H1 (cell line): ENCODE results near the gene HAVCR1. TPM values are rescaled to one million over a fixed set of nuclear protein-coding genes. Genes with fewer than 3 reads are reported as not detected.

ENCODE experiments used
- BACH1 ChIP-seq: IDR thresholded peaks from 2 replicates; pipeline ENCODE4 v1.6.1; 2012; ENCODE audit warnings: low read length, improper control_type of control experiment
- CEBPB ChIP-seq: IDR thresholded peaks from 2 replicates; pipeline ENCODE4 v1.6.1; 2012; ENCODE audit warnings: low read depth, low read length
- EGR1 ChIP-seq: IDR thresholded peaks from 2 replicates; pipeline ENCODE4 v1.6.1; 2011; ENCODE audit warnings: low read depth, low read length, borderline replicate concordance
- EP300 ChIP-seq, 2 experiments: IDR thresholded peaks; 1 replicate in 1 of 2; 2 replicates in 1 of 2; pipeline ENCODE4 v1.6.1; 2011 to 2012; ENCODE audit warnings: low read depth in 2 of 2, low read length in 2 of 2, mild to moderate bottlenecking in 2 of 2, borderline replicate concordance in 1 of 2, inconsistent platforms in 1 of 2, moderate library complexity in 1 of 2
- POLR2A ChIP-seq, 2 experiments: IDR thresholded peaks; 1 replicate in 1 of 2; 2 replicates in 1 of 2; pipeline ENCODE4 v1.6.1; 2011; ENCODE audit warnings: low read depth in 2 of 2, low read length in 2 of 2, mild to moderate bottlenecking in 2 of 2; ENCODE audit errors: control extremely low read depth in 1 of 2
- SIN3A ChIP-seq, 2 experiments: IDR thresholded peaks in 1 of 2; conservative IDR thresholded peaks in 1 of 2; 2 replicates each; pipeline ENCODE4 v1.6.1; 2011 to 2012; ENCODE audit warnings: low read length in 2 of 2, improper control_type of control experiment in 1 of 2, low read depth in 1 of 2, mild to moderate bottlenecking in 1 of 2
- SP4 ChIP-seq: IDR thresholded peaks from 2 replicates; pipeline ENCODE4 v1.6.1; 2012; ENCODE audit warnings: low read length, inconsistent platforms
- TCF12 ChIP-seq: IDR thresholded peaks from 2 replicates; pipeline ENCODE4 v1.6.1; 2011; ENCODE audit warnings: low read depth, mild to moderate bottlenecking, low read length
- YY1 ChIP-seq: IDR thresholded peaks from 2 replicates; pipeline ENCODE4 v1.6.1; 2011; ENCODE audit warnings: low read depth, mild to moderate bottlenecking, low read length
- polyA plus RNA-seq, 7 experiments: library from polyadenylated mRNA; depleted of rRNA in 3 of 7; stranded (reverse) in 5 of 7; unstranded in 2 of 7; fragments of >200 nt in 5 of 7; fragments of 200-250 nt in 2 of 7; gene quantifications; 1 replicate in 5 of 7; 2 replicates in 1 of 7; 4 replicates in 1 of 7; pipeline versions ENCODE4 v1.2.1 to v1.2.3, GENCODE V29; 2011 to 2013; ENCODE audit warnings: missing spikeins in 2 of 7, mixed read lengths in 2 of 7
- total RNA-seq: library from RNA; stranded (reverse); fragmentation: NEBNext Ultra II Directional; extraction: Animal tissue kit (Norgen Biotek cat#: 25700); gene quantifications from 2 replicates; pipeline ENCODE4 v1.2.1, GENCODE V29; 2021

Gene HAVCR1
- total and polyA plus RNA-seq, 2 of the 8 experiments (the other 6 are each of a cell fraction or from before 2014, with no cell fraction given) = not detected

- TF ChIP-seq EP300 (IDR thresholded peaks at IDR 0.05; ENCODE audit: borderline replicate concordance in 1 of 2, low read depth in 2 of 2, low read length in 2 of 2) (0 out of 3 replicates have a peak, but pooled peaks of 1 of the 2 experiments have one; percentile 32), CEBPB (no peak), YY1 (no peak), TCF12 (0 out of 2 replicates have a peak, but pooled peaks have one; percentile 51), BACH1 (no peak), EGR1 (no peak), SIN3A (conservative IDR thresholded peaks at IDR 0.05 in 1 of 2, IDR thresholded peaks at IDR 0.05 in 1 of 2; ENCODE audit: low read depth in 1 of 2, low read length in 2 of 2) (no peak), SP4 (no peak), POLR2A (IDR thresholded peaks at IDR 0.05; ENCODE audit: control extremely low read depth in 1 of 2, low read depth in 2 of 2, low read length in 2 of 2) (no peak)
Measured at GRCh38 chr5:157026789-157027424, 32.0 kb downstream of the HAVCR1 start (continued).
